K562 (cell line): ENCODE results near the gene AFF2. TPM values are rescaled to one million over a fixed set of nuclear protein-coding genes. Genes with fewer than 3 reads are reported as not detected.

ENCODE experiments used
- ATAC-seq: fragments of 200-7000 bp; cut with Tn5 transposase; 3 replicates; pipeline ENCODE4 v1.9.1; 2020; ENCODE audit warnings: moderate library complexity
- BruUV-seq: library from RNA; stranded (reverse); fragments of 400-500 nt; replicated peaks from 2 replicates; lab custom pipeline; 2021; lab: Mats Ljungman, UMichigan
- CTCF ChIA-PET: fragments of 300-600 bp; formaldehyde crosslinking; extraction: SDS; loops from one replicate; lab custom pipeline; 2021; ENCODE audit warnings: low intra/inter-chr PET ratio; lab: Yijun Ruan, JAX
- POLR2A ChIA-PET: fragments of 300-600, 350-650 bp; sonication (Branson Sonifier 250); formaldehyde crosslinking; extraction: SDS; loops from one replicate; lab custom pipeline; 2021; ENCODE audit warnings: antibody characterized with exemption, inconsistent platforms; lab: Yijun Ruan, JAX
- DNase-seq, 4 experiments: peaks; one replicate each; pipeline versions ENCODE4 v3.0.0 to v3.0.0-alpha.2; 2011 to 2018; ENCODE audit warnings: low spot score in 3 of 4, mixed read lengths in 3 of 4; ENCODE audit errors: extremely low read depth in 1 of 4
- FAIRE-seq: peaks from 2 replicates; lab custom pipeline; 2011; peaks lifted over from hg19 to GRCh38; lab: Jason Lieb, UNC
- H2AFZ ChIP-seq: 2 replicates; pipeline ENCODE4 v1.6.0; 2011; ENCODE audit warnings: low read depth, low read length, control low read depth, inconsistent platforms
- H3K27ac ChIP-seq: fragments of 200-600 bp; 3 replicates; pipeline ENCODE4 v1.8.0; 2011; ENCODE audit warnings: low read depth, mild to moderate bottlenecking, control low read depth, inconsistent platforms, low read length, moderate library complexity, mixed read lengths; ENCODE audit errors: extremely low read depth
- H3K27me3 ChIP-seq, 2 experiments: fragments of 300-600 bp in 1 of 2; 2 replicates in 1 of 2; 3 replicates in 1 of 2; pipeline versions ENCODE4 v1.6.0 to v1.8.0; 2011; ENCODE audit warnings: inconsistent platforms in 2 of 2, low read length in 2 of 2, mild to moderate bottlenecking in 1 of 2, mixed read lengths in 1 of 2, moderate library complexity in 1 of 2; ENCODE audit not compliant: control insufficient read depth in 2 of 2, insufficient read depth in 2 of 2
- H3K36me3 ChIP-seq: fragments of 300-600 bp; 3 replicates; pipeline ENCODE4 v1.8.0; 2011; ENCODE audit warnings: mild to moderate bottlenecking, low read length, inconsistent platforms; ENCODE audit not compliant: control insufficient read depth, insufficient read depth
- H3K4me1 ChIP-seq, 2 experiments: fragments of 200-600 bp in 1 of 2; replicated peaks in 1 of 2; 2 replicates in 1 of 2; 3 replicates in 1 of 2; pipeline versions ENCODE4 v1.5.1 to v1.8.0; 2011; ENCODE audit warnings: inconsistent platforms in 2 of 2, low read length in 2 of 2, mild to moderate bottlenecking in 1 of 2, mixed read lengths in 1 of 2, moderate library complexity in 1 of 2; ENCODE audit not compliant: control insufficient read depth in 2 of 2, insufficient read depth in 2 of 2
- H3K4me2 ChIP-seq: 2 replicates; pipeline ENCODE4 v1.6.1; 2011; ENCODE audit warnings: low read length, control low read depth, inconsistent platforms, mixed read lengths; ENCODE audit not compliant: insufficient read depth
- H3K4me3 ChIP-seq: fragments of 200-600 bp; sonication (generic), shearing (Covaris generic); 2 replicates; pipeline ENCODE4 v1.5.1; 2016; ENCODE audit warnings: control low read depth, inconsistent platforms
- H3K79me2 ChIP-seq: fragments of 200-600 bp; 3 replicates; pipeline ENCODE4 v1.8.0; 2011; ENCODE audit warnings: low read length, inconsistent platforms; ENCODE audit not compliant: control insufficient read depth, insufficient read depth
- H3K9ac ChIP-seq, 2 experiments: 2 replicates each; pipeline versions ENCODE4 v1.6.0 to v1.6.1; 2011; ENCODE audit warnings: low read depth in 2 of 2, low read length in 2 of 2, control low read depth in 1 of 2, inconsistent platforms in 1 of 2, mild to moderate bottlenecking in 1 of 2, mixed read lengths in 1 of 2; ENCODE audit not compliant: insufficient read depth in 1 of 2
- H3K9me1 ChIP-seq: one replicate; pipeline ENCODE4 v1.6.0; 2011; ENCODE audit warnings: inconsistent platforms, mild to moderate bottlenecking, low read length, moderate library complexity; ENCODE audit not compliant: control insufficient read depth, insufficient read depth
- H3K9me3 ChIP-seq: replicated peaks from 2 replicates; pipeline ENCODE4 v1.5.1; 2011; ENCODE audit warnings: low read depth, low read length, inconsistent platforms; ENCODE audit not compliant: control insufficient read depth, insufficient read depth
- H4K20me1 ChIP-seq: replicated peaks from 2 replicates; pipeline ENCODE4 v1.6.1; 2011; ENCODE audit warnings: low read length, inconsistent platforms, mixed read lengths; ENCODE audit not compliant: control insufficient read depth, insufficient read depth
- ARID3B ChIP-seq: fragments of 250-450 bp; sonication (Bioruptor Pico); IDR thresholded peaks from 2 replicates; pipeline ENCODE4 v1.4.0; 2020; ENCODE audit warnings: borderline replicate concordance
- ATF1 ChIP-seq, 2 experiments: fragments of 450-650 bp in 1 of 2; IDR thresholded peaks; 2 replicates each; pipeline ENCODE4 v1.6.1; 2016; ENCODE audit warnings: missing compliant biosample characterization in 1 of 2, missing genetic modification characterization in 1 of 2
- BDP1 ChIP-seq: IDR thresholded peaks from 3 replicates; pipeline ENCODE4 v1.6.1; 2011; ENCODE audit not compliant: insufficient read length, insufficient read depth
- BRD9 ChIP-seq: fragments of 450-650 bp; IDR thresholded peaks from 2 replicates; pipeline ENCODE4 v1.6.1; 2018; ENCODE audit warnings: low read depth; ENCODE audit not compliant: partially characterized antibody
- DDX20 ChIP-seq: fragments of 450-650 bp; IDR thresholded peaks from 2 replicates; pipeline ENCODE4 v1.6.1; 2016; ENCODE audit warnings: missing genetic modification characterization, low read depth, mild to moderate bottlenecking, missing compliant biosample characterization, moderate library complexity
- EZH2 ChIP-seq: IDR thresholded peaks from 2 replicates; pipeline ENCODE4 v1.6.1; 2012; ENCODE audit warnings: low read depth, mild to moderate bottlenecking, inconsistent platforms, low read length, borderline replicate concordance
- FOXP1 ChIP-seq: sonication (generic); formaldehyde crosslinking; IDR thresholded peaks from 2 replicates; pipeline ENCODE4 v1.8.0; 2022; ENCODE audit warnings: mild to moderate bottlenecking, missing genetic modification reagents
- PATZ1 ChIP-seq: fragments of 250-450 bp; sonication (Bioruptor Pico); IDR thresholded peaks from 2 replicates; pipeline ENCODE4 v1.5.0; 2020; ENCODE audit warnings: mild to moderate bottlenecking, borderline replicate concordance
- PBX2 ChIP-seq, 2 experiments: IDR thresholded peaks in 1 of 2; conservative IDR thresholded peaks in 1 of 2; 2 replicates each; pipeline ENCODE4 v1.6.1; 2016; ENCODE audit warnings: low read depth in 2 of 2, mild to moderate bottlenecking in 1 of 2, missing compliant biosample characterization in 1 of 2, missing genetic modification characterization in 1 of 2, moderate library complexity in 1 of 2
- RBM22 ChIP-seq: fragments of 200-400 bp; formaldehyde crosslinking; IDR thresholded peaks from 2 replicates; pipeline ENCODE4 v1.6.1; 2018; ENCODE audit warnings: low read length, low read depth; ENCODE audit not compliant: poor library complexity, severe bottlenecking
- STAT5A ChIP-seq: IDR thresholded peaks from 2 replicates; pipeline ENCODE4 v1.6.1; 2012; ENCODE audit warnings: low read length, inconsistent platforms, borderline replicate concordance
- ZNF717 ChIP-seq: fragments of 250-450 bp; sonication (Bioruptor Pico); IDR thresholded peaks from 2 replicates; pipeline ENCODE4 v1.5.0; 2021
- WGBS: fragments of 100-300 bp; shearing (Covaris generic); methylation state at CpG from one replicate; pipeline ENCODE4 v1.1.6; 2016; ENCODE audit warnings: low coverage, mixed read lengths; ENCODE audit not compliant: insufficient coverage; ENCODE audit errors: missing lambda C conversion rate; 5-methylcytosine and 5-hydroxymethylcytosine counted together
- in situ Hi-C: fragments of 300-500 bp; cut with MboI; formaldehyde crosslinking; loops from 4 replicates; pipeline ENCODE4 v1.15.0; 2018; ENCODE audit warnings: inconsistent platforms, mixed read lengths
- intact Hi-C: fragments of 100-400 bp; cut with micrococcal nuclease; formaldehyde crosslinking; loops from 2 replicates; pipeline ENCODE4 v1.14.2; 2022
- polyA plus RNA-seq, 8 experiments: library from polyadenylated mRNA; depleted of rRNA in 4 of 8; stranded (reverse) in 5 of 8; unstranded in 3 of 8; fragments of >200 nt; fragmentation: Nextera tagmentation in 2 of 8; fragmentation: Illumina TruSeq in 1 of 8; extraction: Ambion mirVana in 2 of 8; extraction: Trizol in 1 of 8; gene quantifications; 2 replicates each; pipeline versions ENCODE4 v1.2.1 to v1.2.3, GENCODE V29; 2011 to 2014; ENCODE audit warnings: inconsistent platforms in 1 of 8, missing spikeins in 1 of 8
- total RNA-seq, 7 experiments: library from RNA; depleted of rRNA in 6 of 7; stranded (reverse); fragments of >200 nt in 6 of 7; fragmentation: Illumina TruSeq in 2 of 7; extraction: Trizol in 2 of 7; gene quantifications; 2 replicates each; pipeline versions ENCODE4 v1.2.1 to v1.2.3, GENCODE V29; 2011 to 2021; ENCODE audit warnings: low replicate concordance in 1 of 7
- TF ChIP-seq, protein P1 (sequence below): conservative IDR thresholded peaks from 2 replicates; pipeline ENCODE4 v1.6.1; 2011; ENCODE audit warnings: low read depth, mild to moderate bottlenecking, low read length; ENCODE audit not compliant: control insufficient read depth

Gene AFF2
- total and polyA plus RNA-seq, 9 of the 15 experiments (the other 6 are each of a cell fraction or from before 2014, with no cell fraction given), result 0.01 to 0.20 (median 0.07) TPM

DNA sequence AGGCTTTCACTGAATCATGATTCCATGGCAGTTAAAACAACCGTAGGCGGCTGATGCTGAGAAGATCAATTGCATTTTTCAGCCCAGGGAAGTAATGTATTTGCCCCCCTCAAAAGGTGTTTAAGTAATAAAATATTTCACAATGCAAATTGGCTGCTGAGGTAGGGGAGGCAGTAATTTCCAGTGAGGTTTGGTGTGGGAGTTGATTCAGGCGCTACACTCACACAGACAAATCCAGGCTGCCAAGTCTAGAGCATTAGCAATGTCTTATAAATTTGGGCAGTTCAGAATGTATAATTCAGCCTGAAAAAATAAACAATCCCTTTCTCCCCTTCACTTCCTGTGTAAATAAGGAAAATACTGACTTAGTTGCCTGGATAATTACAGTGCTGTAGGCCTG is 543.0 kb downstream of the AFF2 start (continued):
- no peak for TF ChIP-seq EZH2
- TF ChIP-seq STAT5A, result no peak
- TF ChIP-seq BRD9, result no peak
- TF ChIP-seq PATZ1, result no peak

GRCh38 chrX:149044471-149044870 is 544.1 kb downstream of the AFF2 start:
- intact Hi-C loops, result no loop called here
- in situ Hi-C loops, result no loop called here
- ChIA-PET CTCF (no interaction called here), POLR2A (no interaction called here)
- Histone ChIP-seq H3K79me2 (no peaks in the 10 kb centered on the region), H3K9ac (no peak overlapping the region), H3K9me3 (no peaks in the 10 kb centered on the region), H4K20me1 (no peaks in the 10 kb centered on the region), H3K36me3 (no peaks in the 10 kb centered on the region), H3K4me3 (no peak overlapping the region), H3K27me3 (no peaks in the 10 kb centered on the region), H3K4me2 (no peak overlapping the region), H3K4me1 (no peaks in the 10 kb centered on the region), H2AFZ (no peak overlapping the region), H3K9me1 (no peaks in the 10 kb centered on the region), H3K27ac (no peak overlapping the region)
- FAIRE-seq, result no peak
- WGBS, result 0% methylated on average over 2 of the region's 2 CpGs
- no peak for ATAC-seq
- BruUV-seq, result no TSS peak
- no peak for DNase-seq
- TF ChIP-seq RBM22, result no peak
- no peak for TF ChIP-seq ARID3B (CRISPR knock-in tag)
- no peak for TF ChIP-seq BDP1
- no peak for TF ChIP-seq ZNF717 (CRISPR knock-in tag)
- TF ChIP-seq FOXP1 (CRISPR knock-in tag), result no peak
- TF ChIP-seq, protein P1, sequence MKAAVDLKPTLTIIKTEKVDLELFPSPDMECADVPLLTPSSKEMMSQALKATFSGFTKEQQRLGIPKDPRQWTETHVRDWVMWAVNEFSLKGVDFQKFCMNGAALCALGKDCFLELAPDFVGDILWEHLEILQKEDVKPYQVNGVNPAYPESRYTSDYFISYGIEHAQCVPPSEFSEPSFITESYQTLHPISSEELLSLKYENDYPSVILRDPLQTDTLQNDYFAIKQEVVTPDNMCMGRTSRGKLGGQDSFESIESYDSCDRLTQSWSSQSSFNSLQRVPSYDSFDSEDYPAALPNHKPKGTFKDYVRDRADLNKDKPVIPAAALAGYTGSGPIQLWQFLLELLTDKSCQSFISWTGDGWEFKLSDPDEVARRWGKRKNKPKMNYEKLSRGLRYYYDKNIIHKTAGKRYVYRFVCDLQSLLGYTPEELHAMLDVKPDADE, result no peak
- no peak for TF ChIP-seq ATF1 (CRISPR knock-in tag; IDR thresholded peaks at IDR 0.05)
- no peak for TF ChIP-seq ATF1 (tag; IDR thresholded peaks at IDR 0.05)
- TF ChIP-seq DDX20 (tag), result no peak
- no peak for TF ChIP-seq PBX2 (CRISPR knock-in tag; IDR thresholded peaks at IDR 0.05; ENCODE audit: low read depth)
- TF ChIP-seq PBX2 (tag; conservative IDR thresholded peaks at IDR 0.05; ENCODE audit: low read depth), result no peak
